Endothelial cell of umbilical vein (primary cell): ENCODE measurements around the gene CFAP68. TPM values are rescaled to one million over a fixed set of nuclear protein-coding genes. Genes with fewer than 3 reads are reported as not detected.
"Not testable (repeated sequence)": the region's sequence is repeated elsewhere in the genome, so short reads cannot be mapped to it uniquely, and the experiment has no call there.

Source experiments
- BruUV-seq: library from RNA; stranded (reverse); fragments of 400-500 nt; replicated peaks from 2 replicates; lab custom pipeline; 2021; lab: Mats Ljungman, UMichigan
- CTCF ChIA-PET: fragments of 300-600, 350-600 bp; sonication (Branson Sonifier 250); formaldehyde crosslinking; loops from one replicate; lab custom pipeline; 2021; ENCODE audit warnings: antibody characterized with exemption, inconsistent platforms; lab: Charles Lee
- POLR2A ChIA-PET: fragments of 300-600, 350-600 bp; sonication (Branson Sonifier 250); formaldehyde crosslinking; loops from one replicate; lab custom pipeline; 2021; ENCODE audit warnings: antibody characterized with exemption, inconsistent platforms; lab: Charles Lee
- DNase-seq: peaks from one replicate; pipeline ENCODE4 v3.0.0-alpha.2; 2011; ENCODE audit warnings: low read depth, low spot score
- FAIRE-seq: peaks from 2 replicates; lab custom pipeline; 2011; peaks lifted over from hg19 to GRCh38; lab: Jason Lieb, UNC
- H2AFZ ChIP-seq: 2 replicates; pipeline ENCODE4 v1.6.0; 2012; ENCODE audit warnings: low read depth, low read length, control low read depth, inconsistent platforms
- H3K27ac ChIP-seq: 2 replicates; pipeline ENCODE4 v1.5.1; 2011; ENCODE audit warnings: low read depth, mild to moderate bottlenecking, control low read depth, low read length, moderate library complexity; ENCODE audit not compliant: insufficient read depth
- H3K27me3 ChIP-seq, 2 experiments: 2 replicates each; pipeline versions ENCODE4 v1.6.0 to v1.6.1; 2011; ENCODE audit warnings: low read length in 2 of 2, mixed read lengths in 1 of 2; ENCODE audit not compliant: control insufficient read depth in 2 of 2, insufficient read depth in 2 of 2
- H3K36me3 ChIP-seq, 2 experiments: 2 replicates in 1 of 2; 3 replicates in 1 of 2; pipeline ENCODE4 v1.5.1; 2011; ENCODE audit warnings: low read length in 2 of 2, mild to moderate bottlenecking in 1 of 2, moderate library complexity in 1 of 2; ENCODE audit not compliant: control insufficient read depth in 2 of 2, insufficient read depth in 2 of 2; ENCODE audit errors: extremely low read depth in 1 of 2
- H3K4me1 ChIP-seq: 3 replicates; pipeline ENCODE4 v1.5.1; 2011; ENCODE audit warnings: mild to moderate bottlenecking, low read length; ENCODE audit not compliant: control insufficient read depth, insufficient read depth; ENCODE audit errors: extremely low read depth
- H3K4me2 ChIP-seq: 2 replicates; pipeline ENCODE4 v1.6.1; 2011; ENCODE audit warnings: low read length, control low read depth, mixed read lengths; ENCODE audit not compliant: insufficient read depth
- H3K4me3 ChIP-seq, 3 experiments: fragments of 200-600 bp in 1 of 3; sonication (generic), shearing (Covaris generic) in 1 of 3; replicated peaks in 1 of 3; 2 replicates each; pipeline ENCODE4 v1.5.1; 2011 to 2016; ENCODE audit warnings: control low read depth in 3 of 3, low read length in 3 of 3, mild to moderate bottlenecking in 2 of 3, inconsistent platforms in 1 of 3, low read depth in 1 of 3, moderate library complexity in 1 of 3; ENCODE audit not compliant: insufficient read depth in 1 of 3
- H3K79me2 ChIP-seq: 2 replicates; pipeline ENCODE4 v1.6.0; 2012; ENCODE audit warnings: low read length, inconsistent platforms; ENCODE audit not compliant: control insufficient read depth, insufficient read depth
- H3K9ac ChIP-seq: replicated peaks from 2 replicates; pipeline ENCODE3; 2011; ENCODE audit warnings: low read length, control low read depth; ENCODE audit not compliant: insufficient read depth; ENCODE audit errors: extremely low read depth
- H3K9me1 ChIP-seq: replicated peaks from 3 replicates; pipeline ENCODE4 v1.6.0; 2011; ENCODE audit warnings: mild to moderate bottlenecking, low read length; ENCODE audit not compliant: control insufficient read depth, insufficient read depth; ENCODE audit errors: extremely low read depth
- H3K9me3 ChIP-seq: replicated peaks from 2 replicates; pipeline ENCODE4 v1.5.1; 2012; ENCODE audit warnings: low read length, inconsistent platforms; ENCODE audit not compliant: control insufficient read depth, insufficient read depth
- H4K20me1 ChIP-seq: replicated peaks from 2 replicates; pipeline ENCODE3; 2011; ENCODE audit warnings: mild to moderate bottlenecking, low read length; ENCODE audit not compliant: control insufficient read depth, insufficient read depth; ENCODE audit errors: extremely low read depth
- CTCF ChIP-seq, 2 donors: IDR thresholded peaks; 1 replicate in 1 of 2; 2 replicates in 1 of 2; pipeline ENCODE4 v1.5.1; 2011; ENCODE audit warnings: low read length in 2 of 2, mild to moderate bottlenecking in 2 of 2, moderate library complexity in 2 of 2, control low read depth in 1 of 2, inconsistent platforms in 1 of 2, low read depth in 1 of 2; ENCODE audit not compliant: insufficient read depth in 1 of 2; ENCODE audit errors: extremely low read depth in 1 of 2
- EZH2 ChIP-seq: IDR thresholded peaks from 2 replicates; pipeline ENCODE4 v1.6.1; 2012; ENCODE audit warnings: borderline replicate concordance, low read depth, mild to moderate bottlenecking, moderate library complexity, low read length, inconsistent platforms; ENCODE audit not compliant: severe bottlenecking
- FOS ChIP-seq: IDR thresholded peaks from 2 replicates; pipeline ENCODE4 v1.6.1; 2011; ENCODE audit warnings: mild to moderate bottlenecking, low read length, moderate library complexity, borderline replicate concordance; ENCODE audit not compliant: insufficient read depth
- GATA2 ChIP-seq: IDR thresholded peaks from 2 replicates; pipeline ENCODE4 v1.7.0; 2011; ENCODE audit warnings: low read depth, mild to moderate bottlenecking, moderate library complexity, mixed read lengths, low read length; ENCODE audit not compliant: insufficient read length, insufficient read depth
- JUN ChIP-seq: IDR thresholded peaks from 2 replicates; pipeline ENCODE4 v1.6.1; 2011; ENCODE audit warnings: borderline replicate concordance, low read depth; ENCODE audit not compliant: insufficient read length, insufficient read depth
- MAX ChIP-seq: IDR thresholded peaks from 2 replicates; pipeline ENCODE4 v1.6.1; 2011; ENCODE audit not compliant: insufficient read depth, insufficient read length
- MYC ChIP-seq: IDR thresholded peaks from one replicate; pipeline ENCODE4 v1.6.1; 2011; ENCODE audit warnings: mild to moderate bottlenecking, low read depth, low read length
- POLR2A ChIP-seq: IDR thresholded peaks from 2 replicates; pipeline ENCODE4 v1.6.1; 2012; ENCODE audit warnings: low read depth, mild to moderate bottlenecking, control low read depth, low read length
- POLR2AphosphoS5 ChIP-seq: IDR thresholded peaks from 2 replicates; pipeline ENCODE4 v1.6.1; 2012; ENCODE audit warnings: low read depth, mild to moderate bottlenecking, control low read depth, low read length, moderate library complexity; ENCODE audit not compliant: insufficient read depth
- dilution Hi-C: fragments of 300-500 bp; cut with MboI; formaldehyde crosslinking; loops from one replicate; pipeline ENCODE4 v1.15.0; 2019; ENCODE audit warnings: low sequenced_read_pairs; ENCODE audit not compliant: extremely low pct_ligation_motif_present
- intact Hi-C: fragments of 100-400 bp; cut with micrococcal nuclease; formaldehyde crosslinking; loops from one replicate; pipeline ENCODE4 v1.10.0; 2022
- polyA plus RNA-seq, 4 experiments: library from polyadenylated mRNA; depleted of rRNA in 3 of 4; stranded (reverse) in 3 of 4; unstranded in 1 of 4; fragments of >200 nt; gene quantifications; 2 replicates each; pipeline versions ENCODE4 v1.2.1 to v1.2.3, GENCODE V29; 2011 to 2012; ENCODE audit warnings: missing spikeins in 1 of 4
- total RNA-seq: library from RNA; stranded (reverse); gene quantifications from 2 replicates; pipeline ENCODE4 v1.2.3, GENCODE V29; 2021

CFAP68 gene
- total and polyA plus RNA-seq, 2 donors (not counting 3 experiments of a cell fraction or from before 2014, with no cell fraction given): 7.4 to 10.6 TPM

GRCh38 chr11:111932611-111932950, 53.2 kb downstream of the CFAP68 start:
- no peak overlapping the region for H3K27ac ChIP-seq
- ChIA-PET CTCF (interaction anchor here (8.7 kb wide), 1 partner anchor 47 kb away, joined by 407 read pairs; no protein-coding TSS in a partner anchor), POLR2A (no interaction called here)
- no peak overlapping the region for H3K4me2 ChIP-seq
- DNase-seq: no peak
- no peaks in the 10 kb centered on the region for H3K9me1 ChIP-seq
- no peaks in the 10 kb centered on the region for H3K27me3 ChIP-seq
- peaks cover 3% of the 10 kb centered on the region for H3K79me2 ChIP-seq
- dilution Hi-C loops (no loop called here), intact Hi-C loops (loop anchor here (1.0 kb wide), 1 partner anchor 348 kb away; no protein-coding TSS in a partner anchor)
- no peak overlapping the region for H2AFZ ChIP-seq
- TF ChIP-seq POLR2AphosphoS5 (no peak), POLR2A (no peak), GATA2 (no peak), FOS (no peak), JUN (no peak), MAX (no peak), MYC (no peak), EZH2 (no peak), CTCF (IDR thresholded peaks at IDR 0.05; ENCODE audit: extremely low read depth in 1 of 2, insufficient read depth in 1 of 2, low read depth in 1 of 2, low read length in 2 of 2) (no peak)
- no peaks in the 10 kb centered on the region for H3K9me3 ChIP-seq
- no peak overlapping the region for H3K9ac ChIP-seq
- peaks cover 11% of the 10 kb centered on the region for H3K4me1 ChIP-seq
- no peaks in the 10 kb centered on the region for H3K36me3 ChIP-seq
- no TSS peak for BruUV-seq
- FAIRE-seq: no peak
- H3K4me3 ChIP-seq: no peak overlapping the region
- H4K20me1 ChIP-seq: no peaks in the 10 kb centered on the region

- H3K4me1 ChIP-seq: peaks cover 17% of the 10 kb centered on the region
- intact Hi-C loops, BruUV-seq, POLR2A ChIA-PET, H4K20me1 ChIP-seq, H3K27ac ChIP-seq, H3K4me3 ChIP-seq, H3K36me3 ChIP-seq, H3K4me2 ChIP-seq, H3K9ac ChIP-seq, H3K9me1 ChIP-seq, H3K9me3 ChIP-seq, H3K27me3 ChIP-seq, DNase-seq, H3K79me2 ChIP-seq, FAIRE-seq, H2AFZ ChIP-seq, dilution Hi-C loops: not testable (repeated sequence)
- CTCF ChIA-PET: interaction anchor here (8.7 kb wide), 1 partner anchor 46 kb away, joined by 407 read pairs; no protein-coding TSS in a partner anchor
These were observed 53.8 kb downstream of the CFAP68 start for GRCh38 chr11:111933176-111933575.
